H9 (cell line): Measurements from ENCODE around the gene SSRP1. TPM values are rescaled to one million over a fixed set of nuclear protein-coding genes. Genes with fewer than 3 reads are reported as not detected.

ENCODE experiments used
- DNase-seq: peaks from one replicate; pipeline ENCODE4 v3.0.0-alpha.2; 2017
- H2AFZ ChIP-seq: one replicate; pipeline ENCODE4 v1.6.1; 2013; ENCODE audit warnings: mild to moderate bottlenecking, low read length, control low read depth, moderate library complexity
- H2AK5ac ChIP-seq: 2 replicates; pipeline ENCODE4 v1.6.1; 2013; ENCODE audit warnings: low read length, control low read depth, mixed read lengths; ENCODE audit not compliant: insufficient read length
- H2BK120ac ChIP-seq: one replicate; pipeline ENCODE4 v1.6.1; 2013; ENCODE audit warnings: low read depth, mild to moderate bottlenecking, low read length, control low read depth, inconsistent platforms; ENCODE audit not compliant: poor library complexity, severe bottlenecking
- H2BK12ac ChIP-seq: 2 replicates; pipeline ENCODE4 v1.6.1; 2013; ENCODE audit warnings: low read length, control low read depth, mixed read lengths, low read depth; ENCODE audit not compliant: insufficient read length
- H2BK15ac ChIP-seq: 2 replicates; pipeline ENCODE4 v1.6.1; 2013; ENCODE audit warnings: low read depth, low read length, control low read depth
- H2BK20ac ChIP-seq: one replicate; pipeline ENCODE4 v1.6.1; 2013; ENCODE audit warnings: low read depth, mild to moderate bottlenecking, low read length, control low read depth, inconsistent platforms; ENCODE audit not compliant: poor library complexity, severe bottlenecking
- H2BK5ac ChIP-seq: 2 replicates; pipeline ENCODE4 v1.6.1; 2013; ENCODE audit warnings: low read length, control low read depth, mixed read lengths; ENCODE audit not compliant: insufficient read length
- H3K14ac ChIP-seq: 2 replicates; pipeline ENCODE4 v1.6.1; 2013; ENCODE audit warnings: low read length, control low read depth; ENCODE audit not compliant: insufficient read depth
- H3K18ac ChIP-seq: 2 replicates; pipeline ENCODE4 v1.6.1; 2013; ENCODE audit warnings: low read depth, mild to moderate bottlenecking, mixed read lengths, low read length, control low read depth; ENCODE audit not compliant: insufficient read length
- H3K23ac ChIP-seq: 2 replicates; pipeline ENCODE4 v1.6.1; 2013; ENCODE audit warnings: low read length, control low read depth, mixed read lengths, low read depth; ENCODE audit not compliant: insufficient read length
- H3K23me2 ChIP-seq: 2 replicates; pipeline ENCODE4 v1.6.1; 2013; ENCODE audit warnings: low read depth, mild to moderate bottlenecking, mixed read lengths, low read length, control low read depth; ENCODE audit not compliant: insufficient read length, poor library complexity, severe bottlenecking
- H3K27ac ChIP-seq: 2 replicates; pipeline ENCODE4 v1.5.1; 2013; ENCODE audit warnings: low read length, control low read depth, mixed read lengths, low read depth; ENCODE audit not compliant: insufficient read length
- H3K27me3 ChIP-seq: 2 replicates; pipeline ENCODE4 v1.6.1; 2013; ENCODE audit warnings: low read length, control low read depth, inconsistent platforms; ENCODE audit not compliant: insufficient read depth
- H3K4ac ChIP-seq: 2 replicates; pipeline ENCODE4 v1.6.1; 2013; ENCODE audit warnings: low read depth, mild to moderate bottlenecking, control low read depth, inconsistent platforms, low read length, moderate library complexity
- H3K4me1 ChIP-seq: 2 replicates; pipeline ENCODE4 v1.6.1; 2013; ENCODE audit warnings: low read length, control low read depth, inconsistent platforms; ENCODE audit not compliant: insufficient read depth
- H3K4me2 ChIP-seq: 2 replicates; pipeline ENCODE4 v1.6.1; 2013; ENCODE audit warnings: low read length, control low read depth, mixed read lengths; ENCODE audit not compliant: insufficient read length, insufficient read depth
- H3K56ac ChIP-seq: 2 replicates; pipeline ENCODE4 v1.6.1; 2013; ENCODE audit warnings: low read depth, mild to moderate bottlenecking, mixed read lengths, low read length, control low read depth; ENCODE audit not compliant: insufficient read length
- H3K79me1 ChIP-seq: 2 replicates; pipeline ENCODE4 v1.6.1; 2013; ENCODE audit warnings: low read depth, mild to moderate bottlenecking, moderate library complexity, low read length, control low read depth, inconsistent platforms; ENCODE audit not compliant: insufficient read depth, poor library complexity, severe bottlenecking
- H3K79me2 ChIP-seq: 2 replicates; pipeline ENCODE4 v1.6.1; 2013; ENCODE audit warnings: low read length, control low read depth, inconsistent platforms; ENCODE audit not compliant: insufficient read depth
- H3K9ac ChIP-seq: 2 replicates; pipeline ENCODE4 v1.6.1; 2013; ENCODE audit warnings: low read length, control low read depth, mixed read lengths; ENCODE audit not compliant: insufficient read length; ENCODE audit errors: extremely low read depth
- H3K9me3 ChIP-seq: one replicate; pipeline ENCODE4 v1.6.1; 2013; ENCODE audit warnings: low read depth, low read length, inconsistent platforms; ENCODE audit not compliant: control insufficient read depth
- H3T11ph ChIP-seq: one replicate; pipeline ENCODE4 v1.6.1; 2013; ENCODE audit warnings: mild to moderate bottlenecking, low read length, control low read depth, inconsistent platforms
- H4K20me1 ChIP-seq: one replicate; pipeline ENCODE4 v1.6.1; 2013; ENCODE audit not compliant: control insufficient read depth, insufficient read length, insufficient read depth
- H4K5ac ChIP-seq: 2 replicates; pipeline ENCODE4 v1.6.1; 2013; ENCODE audit warnings: low read depth, mild to moderate bottlenecking, mixed read lengths, low read length, control low read depth; ENCODE audit not compliant: insufficient read length
- H4K8ac ChIP-seq: replicated peaks from 2 replicates; pipeline ENCODE4 v1.6.1; 2013; ENCODE audit warnings: low read length, control low read depth, mixed read lengths, low read depth; ENCODE audit not compliant: insufficient read length
- H4K91ac ChIP-seq: 2 replicates; pipeline ENCODE4 v1.6.1; 2013; ENCODE audit warnings: low read depth, mild to moderate bottlenecking, moderate library complexity, mixed read lengths, low read length, control low read depth; ENCODE audit not compliant: insufficient read length
- H3K27ac Mint-ChIP-seq, 3 experiments: 2 replicates in 2 of 3; 3 replicates in 1 of 3; pipeline ENCODE4 v1.8.0; 2020 to 2021; ENCODE audit warnings: mixed read lengths in 3 of 3, mild to moderate bottlenecking in 1 of 3, moderate library complexity in 1 of 3
- H3K27me3 Mint-ChIP-seq: 2 replicates; pipeline ENCODE4 v1.8.0; 2021; ENCODE audit warnings: low read depth, mild to moderate bottlenecking, moderate library complexity, mixed read lengths
- H3K36me3 Mint-ChIP-seq, 3 experiments: 2 replicates in 2 of 3; 3 replicates in 1 of 3; pipeline ENCODE4 v1.8.0; 2020 to 2021; ENCODE audit warnings: low read depth in 3 of 3, mixed read lengths in 3 of 3; ENCODE audit not compliant: insufficient read depth in 1 of 3
- H3K4me1 Mint-ChIP-seq, 2 experiments: 2 replicates each; pipeline ENCODE4 v1.8.0; 2020; ENCODE audit warnings: mixed read lengths in 2 of 2
- H3K4me3 Mint-ChIP-seq, 2 experiments: 2 replicates in 1 of 2; 3 replicates in 1 of 2; pipeline ENCODE4 v1.8.0; 2020 to 2021; ENCODE audit warnings: mild to moderate bottlenecking in 2 of 2, mixed read lengths in 2 of 2, moderate library complexity in 1 of 2
- H3K9me3 Mint-ChIP-seq, 2 experiments: 2 replicates in 1 of 2; 3 replicates in 1 of 2; pipeline ENCODE4 v1.8.0; 2020; ENCODE audit warnings: mild to moderate bottlenecking in 2 of 2, mixed read lengths in 2 of 2, moderate library complexity in 1 of 2
- CTCF ChIP-seq: fragments of 200-600 bp; sonication (generic); conservative IDR thresholded peaks from 3 replicates; pipeline ENCODE4 v1.8.0; 2021; ENCODE audit warnings: antibody characterized with exemption, mild to moderate bottlenecking
- WGBS: extraction: QIAGEN DNeasy Blood & Tissue Kit; methylation state at CpG from one replicate; pipeline ENCODE4 v1.1.7; 2013; ENCODE audit warnings: missing lambda C conversion rate, low lambda C conversion rate, mixed read lengths; ENCODE audit not compliant: insufficient read length; ENCODE audit errors: extremely low coverage; 5-methylcytosine and 5-hydroxymethylcytosine counted together
- total RNA-seq: library from RNA; stranded (reverse); gene quantifications from 2 replicates; pipeline ENCODE4 v1.2.1, GENCODE V29; 2021

The SSRP1 gene
- total RNA-seq, 1 experiment from 2014 or later, result 202 TPM

- TF ChIP-seq CTCF, result no peak
- H4K8ac ChIP-seq, result no peak overlapping the region
- no peaks in the 10 kb centered on the region for H3K4me1 ChIP-seq
- no peak overlapping the region for H3K27ac ChIP-seq
- no peaks in the 10 kb centered on the region for H3K27me3 ChIP-seq
- no peak overlapping the region for H2AFZ ChIP-seq
- no peaks in the 10 kb centered on the region for H3K79me1 ChIP-seq
- H3K9me3 ChIP-seq, result no peaks in the 10 kb centered on the region
- no peak overlapping the region for H3K4ac ChIP-seq
- H4K91ac ChIP-seq, result no peak overlapping the region
- H2BK15ac ChIP-seq, result no peak overlapping the region
- peaks cover under 1% of the 10 kb centered on the region for H3K23me2 ChIP-seq
- no peak overlapping the region for H2BK120ac ChIP-seq
- no peak overlapping the region for H3K14ac ChIP-seq
- H3K79me2 ChIP-seq, result no peaks in the 10 kb centered on the region
- H3K9ac ChIP-seq, result no peak overlapping the region
- no peak overlapping the region for H2AK5ac ChIP-seq
- Mint-ChIP-seq H3K36me3 (peaks cover 0 to 5% (median 0%) of the 10 kb centered on the region in 3 experiments; a peak in 2 of 7 replicates), H3K27me3 (peaks cover 15% of the 10 kb centered on the region), H3K27ac (no peak overlapping the region; a peak in 1 of 7 replicates), H3K4me3 (no peak overlapping the region), H3K9me3 (peaks cover 3 to 8% of the 10 kb centered on the region in 2 experiments; a peak in 4 of 5 replicates), H3K4me1 (peaks cover 27 to 36% of the 10 kb centered on the region in 2 experiments)
- H4K20me1 ChIP-seq, result no peaks in the 10 kb centered on the region
- no peak overlapping the region for H2BK5ac ChIP-seq
- H2BK12ac ChIP-seq, result no peak overlapping the region
- no peak overlapping the region for H4K5ac ChIP-seq
- no peak overlapping the region for H3T11ph ChIP-seq
- H3K4me2 ChIP-seq, result no peak overlapping the region
- H3K56ac ChIP-seq, result no peak overlapping the region
- H3K18ac ChIP-seq, result no peak overlapping the region
- H2BK20ac ChIP-seq, result no peak overlapping the region
- H3K23ac ChIP-seq, result no peak overlapping the region
- no CpG with 5 or more reads among the region's 6 CpGs for WGBS
- no peak for DNase-seq
Measured at GRCh38 chr11:57354699-57355098, 19.0 kb upstream of the SSRP1 start.
